ENCODE measurements around the gene PER3.

DNA sequence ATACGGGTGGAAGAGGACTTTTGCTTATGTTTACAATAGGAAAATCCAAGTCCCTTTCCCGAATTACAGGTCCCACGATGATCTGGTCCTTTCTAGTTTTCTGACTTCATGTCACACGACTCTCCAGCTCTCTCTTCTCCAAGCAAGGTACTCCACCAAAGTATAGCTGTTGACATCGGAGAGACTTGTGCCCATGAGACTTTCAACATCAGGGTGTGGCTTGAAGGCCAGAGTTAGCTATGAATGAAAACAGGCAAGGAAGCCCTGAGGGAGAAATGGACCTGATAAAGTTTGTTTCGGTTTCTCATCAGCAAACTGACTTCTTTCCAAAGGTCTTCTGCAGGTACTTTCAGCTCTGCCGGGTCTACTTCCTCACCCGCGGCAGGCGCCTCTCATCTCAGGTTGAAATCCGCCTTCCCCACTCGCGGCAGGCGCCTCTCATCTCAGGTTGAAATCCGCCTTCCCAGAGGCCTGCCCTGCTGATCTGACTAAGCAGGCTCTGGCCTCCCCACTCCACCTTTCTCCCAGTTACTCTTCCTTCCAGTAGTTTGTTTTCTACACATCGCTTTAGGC is 2.1 kb upstream of the PER3 start:
- TF ChIP-seq, protein P1, sequence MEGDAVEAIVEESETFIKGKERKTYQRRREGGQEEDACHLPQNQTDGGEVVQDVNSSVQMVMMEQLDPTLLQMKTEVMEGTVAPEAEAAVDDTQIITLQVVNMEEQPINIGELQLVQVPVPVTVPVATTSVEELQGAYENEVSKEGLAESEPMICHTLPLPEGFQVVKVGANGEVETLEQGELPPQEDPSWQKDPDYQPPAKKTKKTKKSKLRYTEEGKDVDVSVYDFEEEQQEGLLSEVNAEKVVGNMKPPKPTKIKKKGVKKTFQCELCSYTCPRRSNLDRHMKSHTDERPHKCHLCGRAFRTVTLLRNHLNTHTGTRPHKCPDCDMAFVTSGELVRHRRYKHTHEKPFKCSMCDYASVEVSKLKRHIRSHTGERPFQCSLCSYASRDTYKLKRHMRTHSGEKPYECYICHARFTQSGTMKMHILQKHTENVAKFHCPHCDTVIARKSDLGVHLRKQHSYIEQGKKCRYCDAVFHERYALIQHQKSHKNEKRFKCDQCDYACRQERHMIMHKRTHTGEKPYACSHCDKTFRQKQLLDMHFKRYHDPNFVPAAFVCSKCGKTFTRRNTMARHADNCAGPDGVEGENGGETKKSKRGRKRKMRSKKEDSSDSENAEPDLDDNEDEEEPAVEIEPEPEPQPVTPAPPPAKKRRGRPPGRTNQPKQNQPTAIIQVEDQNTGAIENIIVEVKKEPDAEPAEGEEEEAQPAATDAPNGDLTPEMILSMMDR (IDR thresholded peaks at IDR 0.05): no peak
- TF ChIP-seq POLR2A (IDR thresholded peaks at IDR 0.05): no peak

All from esophagus squamous epithelium (tissue), 4 donors.